GM12878 (cell line): ENCODE results near the gene SEC31A. TPM values are rescaled to one million over a fixed set of nuclear protein-coding genes. Genes with fewer than 3 reads are reported as not detected.

Source experiments
- ATAC-seq: fragments of 200-7000 bp; cut with Tn5 transposase; 3 replicates; pipeline ENCODE4 v1.9.1; 2020; ENCODE audit warnings: mild to moderate bottlenecking, moderate library complexity
- BruUV-seq: library from RNA; stranded (reverse); fragments of 400-500 nt; replicated peaks from 2 replicates; lab custom pipeline; 2021; lab: Mats Ljungman, UMichigan
- CTCF ChIA-PET: fragments of 300-600 bp; sonication (Branson Sonifier 250); formaldehyde crosslinking; extraction: SDS; loops from one replicate; lab custom pipeline; 2021; ENCODE audit warnings: inconsistent platforms; lab: Yijun Ruan, JAX
- POLR2A ChIA-PET: fragments of 350-600 bp; formaldehyde crosslinking; extraction: SDS; loops from one replicate; lab custom pipeline; 2021; ENCODE audit warnings: inconsistent platforms; lab: Charles Lee
- RAD21 ChIA-PET: fragments of 300-600 bp; sonication (Branson Sonifier 250); formaldehyde crosslinking; loops from one replicate; lab custom pipeline; 2023; ENCODE audit warnings: antibody characterized with exemption; ENCODE audit not compliant: unreplicated experiment; lab: Charles Lee
- SMC1A ChIA-PET: fragments of 300-600 bp; sonication (Branson Sonifier 250); formaldehyde crosslinking; loops from one replicate; lab custom pipeline; 2023; ENCODE audit not compliant: unreplicated experiment, uncharacterized antibody; lab: Charles Lee
- DNase-seq: peaks from one replicate; pipeline ENCODE4 v3.0.0-alpha.2; 2011; ENCODE audit warnings: low read depth, low spot score
- FAIRE-seq: peaks from 3 replicates; lab custom pipeline; 2011; peaks lifted over from hg19 to GRCh38; lab: Jason Lieb, UNC
- H2AFZ ChIP-seq: 2 replicates; pipeline ENCODE4 v1.6.0; 2011; ENCODE audit warnings: low read depth, low read length, control low read depth; ENCODE audit not compliant: control insufficient read depth
- H3K27ac ChIP-seq: 2 replicates; pipeline ENCODE4 v1.5.1; 2011; ENCODE audit warnings: control low read depth; ENCODE audit not compliant: control insufficient read depth, insufficient read depth
- H3K27me3 ChIP-seq, 2 experiments: replicated peaks in 1 of 2; 2 replicates each; pipeline versions ENCODE4 v1.6.0 to v1.6.1; 2011; ENCODE audit warnings: low read length in 1 of 2; ENCODE audit not compliant: control insufficient read depth in 2 of 2, insufficient read depth in 2 of 2
- H3K36me3 ChIP-seq, 2 experiments: 2 replicates each; pipeline ENCODE4 v1.5.1; 2011; ENCODE audit warnings: low read length in 1 of 2; ENCODE audit not compliant: control insufficient read depth in 2 of 2, insufficient read depth in 2 of 2
- H3K4me1 ChIP-seq: 2 replicates; pipeline ENCODE4 v1.6.1; 2011; ENCODE audit warnings: mild to moderate bottlenecking, low read length, moderate library complexity, mixed read lengths; ENCODE audit not compliant: control insufficient read depth, insufficient read depth
- H3K4me2 ChIP-seq: 2 replicates; pipeline ENCODE4 v1.6.0; 2011; ENCODE audit warnings: control low read depth; ENCODE audit not compliant: control insufficient read depth, insufficient read depth
- H3K4me3 ChIP-seq: fragments of 200-600 bp; sonication (generic); 2 replicates; pipeline ENCODE4 v1.5.1; 2016
- H3K79me2 ChIP-seq: 2 replicates; pipeline ENCODE4 v1.6.0; 2011; ENCODE audit warnings: low read length; ENCODE audit not compliant: control insufficient read depth, insufficient read depth
- H3K9ac ChIP-seq: 2 replicates; pipeline ENCODE4 v1.8.0; 2011; ENCODE audit warnings: low read length, control low read depth, mixed read lengths; ENCODE audit not compliant: control insufficient read depth, insufficient read depth
- H3K9me3 ChIP-seq: replicated peaks from 3 replicates; pipeline ENCODE4 v1.5.1; 2011; ENCODE audit warnings: mild to moderate bottlenecking, low read length; ENCODE audit not compliant: control insufficient read depth, insufficient read depth
- H4K20me1 ChIP-seq: 2 replicates; pipeline ENCODE4 v1.6.0; 2011; ENCODE audit not compliant: control insufficient read depth, insufficient read depth
- ASH2L ChIP-seq: fragments of 300-600, 200-600 bp; sonication (generic); IDR thresholded peaks from 2 replicates; pipeline ENCODE4 v1.6.1; 2017; ENCODE audit warnings: low read depth, mild to moderate bottlenecking, borderline replicate concordance
- ATF3 ChIP-seq: IDR thresholded peaks from 2 replicates; pipeline ENCODE4 v1.6.1; 2011; ENCODE audit warnings: low read depth, mild to moderate bottlenecking, low read length, moderate library complexity, borderline replicate concordance; ENCODE audit errors: extremely low read depth
- CREM ChIP-seq: IDR thresholded peaks from 2 replicates; pipeline ENCODE4 v1.6.1; 2014; ENCODE audit warnings: antibody characterized with exemption, low read depth
- EP300 ChIP-seq, 2 experiments: fragments of 150-350 bp in 1 of 2; IDR thresholded peaks; 2 replicates each; pipeline ENCODE4 v1.6.1; 2011 to 2012; ENCODE audit warnings: low read depth in 2 of 2, low read length in 2 of 2, borderline replicate concordance in 1 of 2, improper control_type of control experiment in 1 of 2, inconsistent platforms in 1 of 2; ENCODE audit not compliant: control insufficient read depth in 1 of 2
- ETV6 ChIP-seq, 2 experiments: fragments of 450-650 bp in 1 of 2; IDR thresholded peaks in 1 of 2; conservative IDR thresholded peaks in 1 of 2; 2 replicates each; pipeline ENCODE4 v1.6.1; 2014; ENCODE audit warnings: antibody characterized with exemption in 1 of 2, borderline replicate concordance in 1 of 2, low read depth in 1 of 2, mild to moderate bottlenecking in 1 of 2, moderate library complexity in 1 of 2
- FOXM1 ChIP-seq: IDR thresholded peaks from 2 replicates; pipeline ENCODE4 v1.6.1; 2012; ENCODE audit warnings: low read depth, mild to moderate bottlenecking, inconsistent platforms, low read length, moderate library complexity
- JUND ChIP-seq: IDR thresholded peaks from 2 replicates; pipeline ENCODE4 v1.6.1; 2012; ENCODE audit warnings: low read depth, mild to moderate bottlenecking, low read length, improper control_type of control experiment, moderate library complexity
- MEF2B ChIP-seq: fragments of 450-650 bp; IDR thresholded peaks from 2 replicates; pipeline ENCODE4 v1.6.1; 2018; ENCODE audit warnings: mild to moderate bottlenecking, moderate library complexity; ENCODE audit not compliant: partially characterized antibody, poor library complexity, severe bottlenecking
- MTA2 ChIP-seq: fragments of 450-650 bp; IDR thresholded peaks from 2 replicates; pipeline ENCODE4 v1.6.1; 2016; ENCODE audit warnings: low read depth, mild to moderate bottlenecking, moderate library complexity
- NFIC ChIP-seq: IDR thresholded peaks from 2 replicates; pipeline ENCODE4 v1.6.1; 2012; ENCODE audit warnings: low read depth, mild to moderate bottlenecking, inconsistent platforms, low read length, moderate library complexity
- POLR2AphosphoS5 ChIP-seq: IDR thresholded peaks from 2 replicates; pipeline ENCODE4 v1.6.1; 2011; ENCODE audit warnings: mild to moderate bottlenecking, low read length, inconsistent platforms
- REST ChIP-seq: IDR thresholded peaks from 2 replicates; pipeline ENCODE4 v1.6.1; 2012; ENCODE audit warnings: mild to moderate bottlenecking, low read depth, low read length
- SMC3 ChIP-seq: IDR thresholded peaks from 2 replicates; pipeline ENCODE4 v1.6.1; 2011; ENCODE audit warnings: low read length, improper control_type of control experiment, borderline replicate concordance
- SPI1 ChIP-seq: IDR thresholded peaks from 2 replicates; pipeline ENCODE4 v1.6.1; 2011; ENCODE audit warnings: low read depth, mild to moderate bottlenecking, low read length, moderate library complexity, borderline replicate concordance; ENCODE audit not compliant: insufficient read depth
- YBX1 ChIP-seq: fragments of 450-650 bp; IDR thresholded peaks from 2 replicates; pipeline ENCODE4 v1.6.1; 2016; ENCODE audit warnings: antibody characterized with exemption
- ZBED1 ChIP-seq: IDR thresholded peaks from 2 replicates; pipeline ENCODE4 v1.6.1; 2016; ENCODE audit warnings: borderline replicate concordance
- ZNF24 ChIP-seq: fragments of 450-650 bp; IDR thresholded peaks from 2 replicates; pipeline ENCODE4 v1.6.1; 2017; ENCODE audit warnings: antibody characterized with exemption, mild to moderate bottlenecking
- WGBS: methylation state at CpG from one replicate; pipeline ENCODE4 v1.1.6; 2016; ENCODE audit warnings: low lambda C conversion rate; ENCODE audit not compliant: insufficient replicate concordance, insufficient coverage; ENCODE audit errors: missing lambda C conversion rate; 5-methylcytosine and 5-hydroxymethylcytosine counted together
- in situ Hi-C: fragments of 300-500 bp; cut with MboI; formaldehyde crosslinking; loops from 9 replicates; pipeline ENCODE4 v1.14.3; 2018; ENCODE audit warnings: mixed read lengths
- intact Hi-C: fragments of 100-400 bp; cut with micrococcal nuclease; formaldehyde crosslinking; loops from one replicate; pipeline ENCODE4 v1.14.2; 2022; ENCODE audit not compliant: unreplicated experiment
- polyA plus RNA-seq, 11 experiments: library from polyadenylated mRNA; depleted of rRNA in 4 of 11; unstranded in 6 of 11; stranded (reverse) in 5 of 11; fragments of >200 nt; fragmentation: Nextera tagmentation in 4 of 11; fragmentation: Illumina TruSeq in 1 of 11; extraction: Ambion mirVana in 4 of 11; extraction: Trizol in 1 of 11; gene quantifications; 1 replicate in 1 of 11; 2 replicates in 10 of 11; pipeline versions ENCODE4 v1.2.1 to v1.2.3, GENCODE V29; 2011 to 2016; ENCODE audit warnings: inconsistent platforms in 2 of 11, missing spikeins in 2 of 11, low read depth in 1 of 11
- total RNA-seq, 4 experiments: library from RNA; depleted of rRNA in 3 of 4; stranded (reverse); fragments of >200 nt in 3 of 4; fragmentation: Illumina TruSeq in 1 of 4; extraction: Trizol in 1 of 4; gene quantifications; 2 replicates each; pipeline versions ENCODE4 v1.2.1 to v1.2.3, GENCODE V29; 2013 to 2021
- TF ChIP-seq, protein P1 (sequence below): fragments of 450-650 bp; IDR thresholded peaks from 2 replicates; pipeline ENCODE4 v1.6.1; 2017; ENCODE audit warnings: low read depth, mild to moderate bottlenecking, moderate library complexity

The SEC31A gene
- total and polyA plus RNA-seq, 10 of the 15 experiments (the other 5 are each of a cell fraction or from before 2014, with no cell fraction given), result 74.6 to 171 (median 129) TPM

DNA sequence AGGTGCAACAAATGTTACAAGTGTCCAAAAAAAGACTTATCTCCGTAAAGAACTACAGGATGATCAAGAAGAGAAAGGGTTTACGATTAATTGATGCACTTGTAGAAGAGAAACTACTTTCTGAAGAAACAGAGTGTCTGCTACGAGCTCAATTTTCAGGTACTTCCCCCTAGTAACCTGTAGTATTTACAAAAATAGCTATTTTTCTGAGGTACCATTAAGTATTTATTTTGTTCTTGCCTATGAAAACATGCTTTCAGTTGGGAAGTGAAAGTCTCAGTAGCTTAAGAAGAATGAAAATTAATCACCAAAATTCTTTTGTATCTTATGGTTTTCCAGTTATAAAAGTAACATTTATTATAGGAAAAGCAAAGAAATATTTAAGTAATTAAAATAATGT is 15.5 kb upstream of the SEC31A start:
- POLR2A ChIA-PET, result interaction anchor here (0.5 to 2.1 kb wide), 7 partner anchors 15 to 151 kb away, joined by 3 to 6 read pairs (median 3); partner anchors contain the start of genes COPS4 and LIN54
- DNase-seq, result no peak
- intact Hi-C loops, result no loop called here
- Histone ChIP-seq H3K4me3 (0 out of 2 replicates have a peak overlapping the region, but pooled peaks have one; percentile 10), H3K27ac (no peak overlapping the region), H3K4me2 (peak overlapping the region; percentile 14; the same call in 1 of the 2 replicates), H3K9ac (no peak overlapping the region), H3K9me3 (no peaks in the 10 kb centered on the region), H2AFZ (no peak overlapping the region), H3K79me2 (peaks cover 6% of the 10 kb centered on the region), H3K4me1 (peaks cover 19% of the 10 kb centered on the region), H3K36me3 (no peaks in the 10 kb centered on the region), H3K27me3 (no peaks in the 10 kb centered on the region), H4K20me1 (no peaks in the 10 kb centered on the region)
- RAD21 ChIA-PET, result interaction anchor here (0.9 to 2.9 kb wide), 6 partner anchors 14 to 392 kb away, joined by 3 to 19 read pairs (median 6); partner anchors contain the start of genes COPS4 and LIN54
- in situ Hi-C loops, result no loop called here
- no TSS peak for BruUV-seq
- WGBS, result 2% methylated on average over 3 of the region's 3 CpGs
- peak; percentile 84 for FAIRE-seq
- ATAC-seq, result peak; percentile 66
- SMC1A ChIA-PET, result interaction anchor here (0.7 to 2.9 kb wide), 14 partner anchors 9 to 724 kb away, joined by 3 to 14 read pairs (median 4); partner anchors contain the start of gene LIN54
- CTCF ChIA-PET, result interaction anchor here (0.7 to 1.4 kb wide), 10 partner anchors 8 to 377 kb away, joined by 3 to 6 read pairs (median 3); partner anchors contain the start of gene COPS4
- TF ChIP-seq ATF3 (no peak), POLR2AphosphoS5 (no peak), YBX1 (no peak), MEF2B (peak; percentile 64), FOXM1 (peak; percentile 26; the same call in 1 of the 2 replicates), REST (no peak), JUND (no peak), ASH2L (no peak), MTA2 (peak; percentile 61; the same call in 1 of the 2 replicates), SMC3 (no peak), NFIC (peak; percentile 63; the same call in 1 of the 2 replicates), EP300 (IDR thresholded peaks at IDR 0.05; ENCODE audit: borderline replicate concordance in 1 of 2, control insufficient read depth in 1 of 2, low read depth in 2 of 2, low read length in 2 of 2) (peak in 1 of 2 experiments; percentile 70; a peak in 2 of 4 replicates), CREM (peak; percentile 44; the same call in 1 of the 2 replicates), ZBED1 (peak; percentile 23; the same call in 1 of the 2 replicates), ZNF24 (no peak), SPI1 (peak; percentile 50; the same call in 1 of the 2 replicates), ETV6 (conservative IDR thresholded peaks at IDR 0.05 in 1 of 2, IDR thresholded peaks at IDR 0.05 in 1 of 2; ENCODE audit: borderline replicate concordance in 1 of 2, low read depth in 1 of 2) (peak in 1 of 2 experiments; percentile 71; a peak in 1 of 4 replicates)
- TF ChIP-seq, protein P1, sequence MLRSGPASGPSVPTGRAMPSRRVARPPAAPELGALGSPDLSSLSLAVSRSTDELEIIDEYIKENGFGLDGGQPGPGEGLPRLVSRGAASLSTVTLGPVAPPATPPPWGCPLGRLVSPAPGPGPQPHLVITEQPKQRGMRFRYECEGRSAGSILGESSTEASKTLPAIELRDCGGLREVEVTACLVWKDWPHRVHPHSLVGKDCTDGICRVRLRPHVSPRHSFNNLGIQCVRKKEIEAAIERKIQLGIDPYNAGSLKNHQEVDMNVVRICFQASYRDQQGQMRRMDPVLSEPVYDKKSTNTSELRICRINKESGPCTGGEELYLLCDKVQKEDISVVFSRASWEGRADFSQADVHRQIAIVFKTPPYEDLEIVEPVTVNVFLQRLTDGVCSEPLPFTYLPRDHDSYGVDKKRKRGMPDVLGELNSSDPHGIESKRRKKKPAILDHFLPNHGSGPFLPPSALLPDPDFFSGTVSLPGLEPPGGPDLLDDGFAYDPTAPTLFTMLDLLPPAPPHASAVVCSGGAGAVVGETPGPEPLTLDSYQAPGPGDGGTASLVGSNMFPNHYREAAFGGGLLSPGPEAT, result 0 out of 2 replicates have a peak, but pooled peaks have one; percentile 21
